HepG2 (cell line): ENCODE results near the gene AK2. TPM values are rescaled to one million over a fixed set of nuclear protein-coding genes. Genes with fewer than 3 reads are reported as not detected.

Source experiments
- ATAC-seq: fragments of 200-7000 bp; cut with Tn5 transposase; 3 replicates; pipeline ENCODE4 v1.9.1; 2020; ENCODE audit warnings: mild to moderate bottlenecking, moderate library complexity
- BruUV-seq: library from RNA; stranded (reverse); fragments of 400-500 nt; replicated peaks from 2 replicates; lab custom pipeline; 2021; lab: Mats Ljungman, UMichigan
- CTCF ChIA-PET: fragments of 300-600 bp; formaldehyde crosslinking; extraction: SDS; loops from one replicate; lab custom pipeline; 2021; ENCODE audit warnings: low total read pairs, inconsistent platforms, low intra/inter-chr PET ratio; lab: Yijun Ruan, JAX
- POLR2A ChIA-PET: fragments of 350-600 bp; sonication (Branson Sonifier 250); formaldehyde crosslinking; loops from one replicate; lab custom pipeline; 2020; ENCODE audit warnings: antibody characterized with exemption, inconsistent platforms; lab: Yijun Ruan, JAX
- DNase-seq: peaks from one replicate; pipeline ENCODE4 v3.0.0-alpha.2; 2015; ENCODE audit warnings: low spot score
- FAIRE-seq: peaks from 3 replicates; lab custom pipeline; 2011; peaks lifted over from hg19 to GRCh38; lab: Jason Lieb, UNC
- H2AFZ ChIP-seq: one replicate; pipeline ENCODE4 v1.6.1; 2011; ENCODE audit warnings: low read length, inconsistent platforms
- H3K27ac ChIP-seq: fragments of 300-600 bp; 3 replicates; pipeline ENCODE4 v1.8.0; 2011; ENCODE audit warnings: mixed run types, mild to moderate bottlenecking, mixed read lengths, low read length, inconsistent platforms; ENCODE audit not compliant: insufficient read depth; ENCODE audit errors: extremely low read length
- H3K27me3 ChIP-seq, 2 experiments: fragments of 200-600 bp in 1 of 2; 2 replicates in 1 of 2; 3 replicates in 1 of 2; pipeline versions ENCODE4 v1.6.0 to v1.8.0; 2011; ENCODE audit warnings: low read length in 2 of 2, mild to moderate bottlenecking in 2 of 2, moderate library complexity in 2 of 2, inconsistent platforms in 1 of 2; ENCODE audit not compliant: insufficient read depth in 2 of 2, control insufficient read depth in 1 of 2
- H3K36me3 ChIP-seq, 2 experiments: fragments of 200-600 bp in 1 of 2; replicated peaks in 1 of 2; 2 replicates in 1 of 2; 3 replicates in 1 of 2; pipeline versions ENCODE4 v1.5.1 to v1.8.0; 2011; ENCODE audit warnings: low read length in 2 of 2, inconsistent platforms in 1 of 2; ENCODE audit not compliant: insufficient read depth in 2 of 2, control insufficient read depth in 1 of 2
- H3K4me1 ChIP-seq: 2 replicates; pipeline ENCODE4 v1.5.1; 2012; ENCODE audit warnings: low read length, inconsistent platforms; ENCODE audit not compliant: insufficient read depth
- H3K4me2 ChIP-seq: 2 replicates; pipeline ENCODE4 v1.6.0; 2011; ENCODE audit warnings: low read depth, low read length, inconsistent platforms
- H3K4me3 ChIP-seq, 3 experiments: fragments of 200-600 bp in 1 of 3; sonication (generic), shearing (Covaris generic) in 1 of 3; replicated peaks in 1 of 3; 2 replicates each; pipeline ENCODE4 v1.5.1; 2011 to 2016; ENCODE audit warnings: low read length in 3 of 3, inconsistent platforms in 2 of 3, low read depth in 2 of 3, mild to moderate bottlenecking in 2 of 3, control low read depth in 1 of 3, mixed read lengths in 1 of 3; ENCODE audit not compliant: insufficient read depth in 1 of 3
- H3K79me2 ChIP-seq: one replicate; pipeline ENCODE4 v1.6.1; 2011; ENCODE audit warnings: low read length, inconsistent platforms; ENCODE audit not compliant: insufficient read depth
- H3K9ac ChIP-seq: 2 replicates; pipeline ENCODE4 v1.6.0; 2011; ENCODE audit warnings: mild to moderate bottlenecking, low read depth, low read length, inconsistent platforms; ENCODE audit not compliant: insufficient read depth
- H3K9me3 ChIP-seq: 2 replicates; pipeline ENCODE4 v1.5.1; 2012; ENCODE audit warnings: mild to moderate bottlenecking, low read length
- H4K20me1 ChIP-seq: 2 replicates; pipeline ENCODE4 v1.6.0; 2011; ENCODE audit warnings: inconsistent platforms, mild to moderate bottlenecking, low read length, moderate library complexity; ENCODE audit not compliant: insufficient read depth
- AHDC1 ChIP-seq: sonication (generic); formaldehyde crosslinking; IDR thresholded peaks from 2 replicates; pipeline ENCODE4 v1.5.1; 2020; ENCODE audit warnings: mild to moderate bottlenecking, missing genetic modification reagents, borderline replicate concordance
- FLYWCH1 ChIP-seq: sonication (generic); formaldehyde crosslinking; IDR thresholded peaks from 2 replicates; pipeline ENCODE4 v1.8.1; 2023; ENCODE audit warnings: mild to moderate bottlenecking, missing genetic modification reagents
- FOXK1 ChIP-seq: sonication (generic); formaldehyde crosslinking; IDR thresholded peaks from 2 replicates; pipeline ENCODE4 v1.4.0; 2020; ENCODE audit warnings: low read depth, missing genetic modification reagents, borderline replicate concordance
- KAT7 ChIP-seq: IDR thresholded peaks from 2 replicates; pipeline ENCODE4 v1.6.1; 2018; ENCODE audit warnings: borderline replicate concordance, missing compliant biosample characterization
- MLLT10 ChIP-seq: sonication (generic); formaldehyde crosslinking; IDR thresholded peaks from 2 replicates; pipeline ENCODE4 v1.4.0; 2020; ENCODE audit warnings: missing genetic modification reagents
- NKX3-1 ChIP-seq: sonication (generic); formaldehyde crosslinking; IDR thresholded peaks from 2 replicates; pipeline ENCODE4 v1.5.0; 2020; ENCODE audit warnings: missing genetic modification reagents
- TFDP1 ChIP-seq: IDR thresholded peaks from 2 replicates; pipeline ENCODE4 v1.6.1; 2016; ENCODE audit warnings: missing compliant biosample characterization, missing genetic modification reagents, borderline replicate concordance
- TGIF2 ChIP-seq: IDR thresholded peaks from 2 replicates; pipeline ENCODE4 v1.6.1; 2016; ENCODE audit warnings: control low read depth, missing compliant biosample characterization
- ZNF335 ChIP-seq: sonication (generic); formaldehyde crosslinking; IDR thresholded peaks from 2 replicates; pipeline ENCODE4 v1.4.0; 2020; ENCODE audit warnings: missing genetic modification reagents
- ZNF564 ChIP-seq: sonication (generic); formaldehyde crosslinking; IDR thresholded peaks from 2 replicates; pipeline ENCODE4 v1.8.1; 2023; ENCODE audit warnings: mild to moderate bottlenecking, missing genetic modification reagents
- ZNF570 ChIP-seq: sonication (generic); formaldehyde crosslinking; IDR thresholded peaks from 2 replicates; pipeline ENCODE4 v1.4.0; 2020; ENCODE audit warnings: mild to moderate bottlenecking, missing genetic modification reagents, borderline replicate concordance
- in situ Hi-C: cut with HindIII; loops from 2 replicates; pipeline ENCODE4 v1.10.0; 2017; ENCODE audit warnings: low pct_unique_long_range_greater_than_20kb; ENCODE audit not compliant: extremely low pct_ligation_motif_present
- intact Hi-C: fragments of 100-400 bp; cut with micrococcal nuclease; formaldehyde crosslinking; loops from one replicate; pipeline ENCODE4 v1.10.0; 2022; ENCODE audit not compliant: unreplicated experiment
- polyA plus RNA-seq, 8 experiments: library from polyadenylated mRNA; depleted of rRNA in 3 of 8; stranded (reverse) in 7 of 8; unstranded in 1 of 8; fragments of >200 nt; fragmentation: Illumina TruSeq in 4 of 8; extraction: Trizol in 4 of 8; gene quantifications; 2 replicates each; pipeline versions ENCODE4 v1.2.1 to v1.2.3, GENCODE V29; 2011 to 2016; ENCODE audit warnings: low read depth in 4 of 8, missing spikeins in 1 of 8, mixed read lengths in 1 of 8; ENCODE audit not compliant: insufficient read depth in 1 of 8
- total RNA-seq, 5 experiments: library from RNA; depleted of rRNA; stranded (reverse); fragments of >200 nt; fragmentation: Illumina TruSeq; extraction: Trizol; gene quantifications; 2 replicates each; pipeline ENCODE4 v1.2.3, GENCODE V29; 2016; ENCODE audit warnings: low read depth in 1 of 5

Gene AK2
- total and polyA plus RNA-seq, 2 of the 13 experiments (the other 11 are each of a cell fraction or from before 2014, with no cell fraction given), result 170 to 188 TPM

GRCh38 chr1:32969566-32969965, 67.1 kb downstream of the AK2 start:
- H3K4me1 ChIP-seq, result peaks cover 11% of the 10 kb centered on the region
- ATAC-seq, result no peak
- intact Hi-C loops, result no loop called here
- H3K4me3 ChIP-seq, result no peak overlapping the region
- no peaks in the 10 kb centered on the region for H3K36me3 ChIP-seq
- H3K9ac ChIP-seq, result no peak overlapping the region
- no peaks in the 10 kb centered on the region for H3K79me2 ChIP-seq
- POLR2A ChIA-PET, result no interaction called here
- no peak overlapping the region for H2AFZ ChIP-seq
- DNase-seq, result no peak
- no peak overlapping the region for H3K27ac ChIP-seq
- TF ChIP-seq ZNF570 (no peak), FLYWCH1 (CRISPR knock-in tag) (no peak), AHDC1 (CRISPR knock-in tag) (no peak), TGIF2 (CRISPR knock-in tag) (no peak), TFDP1 (no peak), ZNF335 (CRISPR knock-in tag) (no peak), ZNF564 (CRISPR knock-in tag) (no peak), MLLT10 (CRISPR knock-in tag) (no peak), NKX3-1 (no peak), FOXK1 (CRISPR knock-in tag) (no peak), KAT7 (CRISPR knock-in tag) (no peak)
- TF ChIP-seq, all 625 proteins: peak for 0
- CTCF ChIA-PET, result no interaction called here
- Histone ChIP-seq H4K20me1 (no peaks in the 10 kb centered on the region), H3K4me2 (no peak overlapping the region), H3K9me3 (no peaks in the 10 kb centered on the region), H3K27me3 (peaks cover 4 to 27% of the 10 kb centered on the region in 2 experiments; a peak in 3 of 5 replicates)
- BruUV-seq, result no TSS peak
- FAIRE-seq, result no peak
- in situ Hi-C loops, result no loop called here
